OCI-LY7 (cell line): ENCODE measurements around the gene CHMP4B.

ENCODE experiments used
- EZH2phosphoT487 ChIP-seq: fragments of 200-600 bp; sonication (generic); IDR thresholded peaks from 2 replicates; pipeline ENCODE4 v1.6.1; 2018; ENCODE audit warnings: low read depth, borderline replicate concordance, mild to moderate bottlenecking, mixed run types, antibody characterized with exemption, low read length, moderate library complexity, mixed read lengths
- TF ChIP-seq, protein P1 (sequence below): fragments of 200-600 bp; sonication (generic); conservative IDR thresholded peaks from 2 replicates; pipeline ENCODE4 v1.5.1; 2014; ENCODE audit warnings: mild to moderate bottlenecking, antibody characterized with exemption, low read length, moderate library complexity, mixed read lengths

- TF ChIP-seq, protein P1, sequence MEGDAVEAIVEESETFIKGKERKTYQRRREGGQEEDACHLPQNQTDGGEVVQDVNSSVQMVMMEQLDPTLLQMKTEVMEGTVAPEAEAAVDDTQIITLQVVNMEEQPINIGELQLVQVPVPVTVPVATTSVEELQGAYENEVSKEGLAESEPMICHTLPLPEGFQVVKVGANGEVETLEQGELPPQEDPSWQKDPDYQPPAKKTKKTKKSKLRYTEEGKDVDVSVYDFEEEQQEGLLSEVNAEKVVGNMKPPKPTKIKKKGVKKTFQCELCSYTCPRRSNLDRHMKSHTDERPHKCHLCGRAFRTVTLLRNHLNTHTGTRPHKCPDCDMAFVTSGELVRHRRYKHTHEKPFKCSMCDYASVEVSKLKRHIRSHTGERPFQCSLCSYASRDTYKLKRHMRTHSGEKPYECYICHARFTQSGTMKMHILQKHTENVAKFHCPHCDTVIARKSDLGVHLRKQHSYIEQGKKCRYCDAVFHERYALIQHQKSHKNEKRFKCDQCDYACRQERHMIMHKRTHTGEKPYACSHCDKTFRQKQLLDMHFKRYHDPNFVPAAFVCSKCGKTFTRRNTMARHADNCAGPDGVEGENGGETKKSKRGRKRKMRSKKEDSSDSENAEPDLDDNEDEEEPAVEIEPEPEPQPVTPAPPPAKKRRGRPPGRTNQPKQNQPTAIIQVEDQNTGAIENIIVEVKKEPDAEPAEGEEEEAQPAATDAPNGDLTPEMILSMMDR, result no peak
- TF ChIP-seq EZH2phosphoT487, result no peak
These were observed 35.9 kb downstream of the CHMP4B start for GRCh38 chr20:33847006-33847405.
